ENCODE results near the gene CCDC73.
"Not testable (repeated sequence)": the region's sequence is repeated elsewhere in the genome, so short reads cannot be mapped to it uniquely, and the experiment has no call there.

Gene CCDC73

DNA sequence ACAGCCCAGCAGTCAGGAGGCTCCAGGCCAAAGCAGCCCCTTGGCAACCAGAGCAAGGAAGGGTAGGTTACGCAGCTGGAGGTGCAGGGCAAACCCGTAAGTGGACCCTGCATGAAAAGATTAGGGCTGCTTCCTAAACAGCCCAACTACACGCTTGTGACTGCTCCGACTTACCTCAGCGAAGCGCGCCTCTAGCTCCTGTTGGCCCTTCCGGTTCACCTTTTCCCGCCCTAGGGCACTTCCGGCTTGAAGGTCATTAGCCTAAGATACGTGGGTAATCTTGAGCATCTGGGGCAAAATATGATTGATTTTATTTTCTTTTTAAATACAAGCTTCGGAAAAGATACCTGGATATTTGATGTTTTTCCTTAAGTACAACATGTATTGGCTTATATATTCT lies at the start of gene CCDC73:
TSS of gene CCDC73 (minus strand) at position 224 of the 400 bp plus-strand sequence. CDS start 34,419 bp downstream, outside the sequence.
- DNase-seq = no peak

- DNase-seq = no peak
Observed at GRCh38 chr11:32843544-32843943, 49.1 kb upstream of the CCDC73 start.

DNA sequence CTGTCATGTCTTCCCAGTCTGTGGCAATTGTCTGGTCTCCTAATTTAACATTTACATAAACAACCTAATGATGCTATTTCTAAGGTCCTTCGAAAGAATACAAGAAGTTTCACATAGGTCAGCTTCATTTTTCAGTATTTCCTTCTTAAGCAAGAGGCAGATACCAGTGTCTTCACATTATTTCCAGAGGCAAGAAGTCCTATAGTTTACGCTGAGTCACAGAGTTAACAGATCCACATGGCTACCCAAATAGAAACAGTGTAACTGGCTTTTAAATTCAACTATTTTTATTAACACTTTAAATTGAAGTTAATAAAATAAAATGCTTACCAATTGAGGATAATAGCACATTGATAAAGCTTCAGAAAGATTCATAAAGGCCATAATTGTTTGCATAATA lies 46.1 kb upstream of the CCDC73 start:
- DNase-seq = no peak

DNA sequence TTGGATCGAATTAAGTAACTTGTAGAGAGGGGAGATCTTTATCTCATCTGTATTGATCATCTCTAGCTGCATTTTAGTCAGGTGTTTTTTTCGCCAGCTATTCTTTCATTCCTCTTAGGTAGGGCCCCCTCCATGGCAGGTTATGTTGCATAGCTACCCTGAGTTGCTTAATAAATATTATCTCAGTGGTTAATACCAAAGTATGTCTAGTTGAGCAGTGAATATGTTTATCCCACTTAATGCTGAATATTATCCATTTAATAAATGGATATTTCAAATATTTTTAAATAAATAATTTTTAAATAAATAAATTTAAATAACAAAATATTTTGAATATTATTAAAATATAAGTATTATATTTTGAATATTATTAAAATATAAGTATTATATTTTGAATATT lies 44.8 kb upstream of the CCDC73 start:
- no peak for DNase-seq

DNA sequence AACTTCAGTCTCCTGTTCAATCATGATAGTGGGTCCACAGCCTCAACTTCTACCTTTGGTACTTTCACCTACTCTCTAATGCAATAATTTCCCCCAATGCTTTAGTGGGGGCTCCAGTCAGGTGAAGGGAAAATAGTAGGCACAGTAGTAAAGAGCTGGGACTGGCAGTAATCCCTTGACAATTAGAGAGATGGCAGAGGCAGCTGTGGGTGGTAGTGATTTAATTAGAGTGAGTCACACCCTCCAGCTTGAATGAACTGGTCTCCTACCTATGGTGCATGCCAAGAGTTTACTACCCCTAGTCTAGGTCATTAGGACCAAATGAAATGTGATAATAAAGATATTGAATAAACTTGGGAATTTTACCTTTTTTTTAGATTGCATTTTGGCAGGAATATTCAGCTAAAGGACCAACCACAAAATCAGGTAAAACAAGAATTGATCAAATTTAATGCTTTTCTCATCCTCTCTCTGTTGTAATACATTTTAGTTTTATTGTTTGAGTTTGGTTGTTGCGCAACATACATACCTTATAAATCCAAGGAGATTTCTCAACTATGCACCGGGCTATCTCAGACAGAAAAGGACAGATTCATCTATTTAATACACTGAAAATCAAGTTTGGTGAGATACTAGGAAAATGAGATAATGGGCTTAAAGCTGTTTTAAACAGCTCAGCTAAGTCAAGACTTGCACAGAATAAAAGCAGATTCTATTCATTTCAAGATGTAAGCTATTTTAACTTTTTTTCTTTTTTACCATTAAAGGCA lies 44.2 kb upstream of the CCDC73 start:
- DNase-seq = no peak

- DNase-seq = no peak
Observed at GRCh38 chr11:32836946-32837345, 42.5 kb upstream of the CCDC73 start.

DNA sequence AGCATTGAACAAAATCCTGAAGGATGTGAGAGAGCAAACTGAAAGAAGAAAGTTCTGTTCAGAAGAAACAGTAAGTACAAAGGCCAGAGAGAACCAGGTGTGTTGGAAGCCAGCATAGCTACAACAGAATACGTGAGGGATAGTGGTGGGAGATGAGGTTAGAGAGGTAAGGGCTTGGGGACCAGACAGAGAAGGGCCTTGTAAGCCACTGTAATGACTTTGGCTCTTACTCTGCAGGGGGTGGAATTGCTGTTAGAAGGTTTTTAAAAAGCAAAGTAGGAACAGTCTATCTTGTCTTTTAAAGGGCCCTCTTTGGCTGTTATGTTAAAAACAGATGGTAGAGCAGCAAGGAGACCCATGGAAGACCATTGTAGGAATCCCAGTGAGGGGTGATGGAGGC lies 39.5 kb upstream of the CCDC73 start:
- no peak for DNase-seq

- DNase-seq = no peak
Observed at GRCh38 chr11:32831221-32831620, 36.8 kb upstream of the CCDC73 start.

GRCh38 chr11:32830796-32831195 lies 36.3 kb upstream of the CCDC73 start:
- no peak for DNase-seq

DNA sequence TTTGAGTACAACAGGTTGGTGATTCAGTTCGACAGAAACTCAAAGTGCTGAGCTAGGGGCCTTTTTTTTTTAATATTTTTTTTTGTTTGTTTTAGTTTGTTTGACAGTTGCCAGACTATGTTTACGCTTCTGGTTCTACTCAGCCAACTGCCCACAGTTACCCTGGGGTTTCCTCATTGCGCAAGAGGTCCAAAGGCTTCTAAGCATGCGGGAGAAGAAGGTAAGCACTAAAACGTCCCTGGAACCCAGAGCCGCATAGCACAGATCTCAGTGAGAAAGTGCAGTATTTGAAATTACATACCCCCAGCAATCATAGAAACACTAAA lies 35.9 kb upstream of the CCDC73 start:
- DNase-seq = no peak

DNA sequence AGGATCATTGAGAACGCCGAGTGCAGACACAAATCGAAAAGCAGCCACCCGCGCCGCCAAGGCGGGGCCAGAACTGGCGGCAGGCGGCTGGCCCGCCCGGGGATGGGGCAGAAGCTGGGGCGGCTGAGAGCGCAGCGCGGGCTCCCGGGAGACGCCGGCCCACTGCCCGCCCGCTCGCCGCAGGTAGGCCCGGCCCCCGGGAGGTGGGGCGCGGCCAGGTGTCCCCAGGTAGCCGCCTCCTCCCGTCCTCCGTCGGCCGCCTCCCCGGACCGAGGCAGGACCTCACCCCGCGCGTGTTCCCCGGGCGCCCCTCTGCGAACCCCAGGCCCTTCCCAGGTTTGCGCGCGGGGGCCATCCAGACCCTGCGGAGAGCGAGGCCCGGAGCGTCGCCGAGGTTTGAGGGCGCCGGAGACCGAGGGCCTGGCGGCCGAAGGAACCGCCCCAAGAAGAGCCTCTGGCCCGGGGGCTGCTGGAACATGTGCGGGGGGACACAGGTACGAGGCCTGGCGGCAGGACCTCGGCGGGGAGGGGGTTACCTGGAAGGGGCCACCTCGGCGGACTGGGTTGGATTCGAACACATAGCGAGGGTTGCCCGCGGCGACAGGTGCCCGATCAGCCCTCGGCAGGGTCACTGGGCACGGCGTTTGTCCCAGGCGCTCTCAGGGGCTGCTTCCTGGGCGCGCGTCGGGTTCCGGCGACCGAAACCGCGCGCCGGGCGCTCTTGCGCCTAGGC lies 35.4 kb upstream of the CCDC73 start, which contains the start of gene PRRG4:
TSS of gene PRRG4 (plus strand) at position 248 of the 733 bp plus-strand sequence. CDS start 603 bp downstream, outside the sequence.
- no peak for DNase-seq

GRCh38 chr11:32829157-32829679 lies 34.8 kb upstream of the CCDC73 start:
- DNase-seq = no peak

DNA sequence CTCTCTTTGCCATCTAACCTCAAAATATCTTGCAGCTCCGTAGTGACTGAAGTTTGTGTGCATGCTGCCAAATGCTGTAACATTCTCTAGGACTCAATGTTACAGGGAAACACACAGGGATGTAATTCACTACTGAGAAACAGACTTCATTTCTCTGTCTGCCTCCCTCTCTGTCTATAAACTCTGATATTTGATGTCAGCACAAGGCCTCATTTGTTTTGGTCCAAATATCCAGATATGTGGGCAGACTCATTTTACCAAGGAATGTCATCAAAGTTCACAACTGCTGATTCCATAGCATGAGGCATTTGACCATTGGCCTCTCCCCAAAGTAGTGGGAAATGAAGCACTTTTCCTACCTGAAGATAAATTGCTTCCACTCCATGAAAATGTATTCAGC lies 32.8 kb upstream of the CCDC73 start:
- no peak for DNase-seq

- no peak for DNase-seq
Observed at GRCh38 chr11:32826113-32826512, 31.7 kb upstream of the CCDC73 start.

- DNase-seq = not testable (repeated sequence)
Observed at GRCh38 chr11:32823617-32824016, 29.2 kb upstream of the CCDC73 start.

GRCh38 chr11:32821917-32822560 lies 27.6 kb upstream of the CCDC73 start:
- no peak for DNase-seq

- DNase-seq = no peak
Observed at GRCh38 chr11:32821517-32821916, 27.1 kb upstream of the CCDC73 start.

DNA sequence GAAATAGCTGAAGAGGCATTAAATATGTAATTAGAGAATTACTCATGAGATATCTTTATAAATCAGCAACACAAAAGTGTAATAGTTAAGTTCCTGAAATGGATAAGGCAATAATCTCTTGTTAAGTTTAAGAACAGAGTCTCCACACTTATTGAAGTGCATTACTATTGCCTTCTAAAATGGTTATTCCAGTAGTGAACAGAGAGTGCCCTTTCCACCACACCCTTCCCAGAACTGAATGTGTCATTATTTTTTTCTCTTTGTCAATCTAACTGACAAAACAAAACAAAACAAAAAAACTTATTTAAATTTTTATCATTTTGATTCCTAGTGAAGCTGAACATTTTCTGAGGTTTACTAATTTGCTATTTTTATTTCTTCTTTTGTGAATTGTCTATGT lies 26.0 kb upstream of the CCDC73 start:
- no peak for DNase-seq

DNA sequence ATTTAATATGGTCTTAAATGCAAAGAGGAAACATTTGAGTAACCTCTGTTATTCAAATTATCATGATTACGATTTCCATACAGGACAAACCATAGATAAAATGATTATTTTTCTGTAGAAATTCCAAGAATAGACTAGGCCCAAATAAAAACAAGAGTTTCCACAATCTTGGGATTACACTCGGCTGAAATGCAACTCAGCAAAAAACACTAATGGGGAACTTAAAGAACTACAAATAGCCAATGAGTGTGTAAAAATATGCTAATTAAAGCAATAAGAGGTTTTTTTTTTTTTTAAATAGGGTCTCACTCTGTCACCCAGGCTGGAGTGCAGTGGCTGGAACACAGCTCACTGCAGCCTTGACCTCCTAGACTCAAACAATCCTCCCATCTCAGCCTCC lies 24.7 kb upstream of the CCDC73 start:
- DNase-seq = no peak

GRCh38 chr11:32817852-32818183 lies 23.4 kb upstream of the CCDC73 start:
- no peak for DNase-seq

GRCh38 chr11:32817181-32817851 lies 22.9 kb upstream of the CCDC73 start:
- DNase-seq = no peak

- peak; percentile 56 to 66 for DNase-seq
Observed at GRCh38 chr11:32809313-32809712, 14.9 kb upstream of the CCDC73 start.

DNA sequence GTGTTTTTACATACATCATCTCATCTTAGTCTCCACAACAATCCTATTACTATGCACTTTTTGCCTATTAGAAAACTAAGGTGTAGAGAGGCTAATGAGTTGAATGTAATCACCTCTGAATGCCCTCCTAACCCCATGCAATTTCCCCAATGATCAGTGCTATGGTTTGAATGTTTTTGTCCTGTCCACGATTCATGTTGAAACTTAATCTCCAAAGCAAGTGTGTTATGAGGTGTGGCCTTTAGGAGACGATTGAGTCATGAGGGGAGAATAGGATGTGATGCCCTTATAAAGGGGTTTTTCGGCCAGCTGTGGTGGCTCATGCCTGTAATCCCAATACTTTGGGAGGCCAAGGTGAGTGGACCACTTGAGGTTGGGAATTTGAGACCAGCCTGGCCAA lies 2.0 kb upstream of the CCDC73 start:
- DNase-seq = no peak
